Activated B cell treated with CpG ODN at 0.5 μM for 24 hours (primary cell): Measurements from ENCODE around the gene CTSL. TPM values are rescaled to one million over a fixed set of nuclear protein-coding genes. Genes with fewer than 3 reads are reported as not detected.

Source experiments
- ATAC-seq: fragments of 200-7000 bp; cut with Tn5 transposase; one replicate; pipeline ENCODE4 v1.10.0; 2021; ENCODE audit warnings: low read depth, mild to moderate bottlenecking, moderate library complexity
- CTCF ChIA-PET: fragments of 350-600 bp; sonication (Branson Sonifier 250); formaldehyde crosslinking; loops from one replicate; lab custom pipeline; 2021; ENCODE audit warnings: antibody characterized with exemption; lab: Charles Lee
- POLR2A ChIA-PET: fragments of 350-600 bp; sonication (Branson Sonifier 250); formaldehyde crosslinking; loops from one replicate; lab custom pipeline; 2021; ENCODE audit warnings: antibody characterized with exemption; lab: Charles Lee
- DNase-seq: peaks from one replicate; pipeline ENCODE4 v3.0.0; 2022
- H3K27ac Mint-ChIP-seq: one replicate; pipeline ENCODE4 v1.8.0; 2020; ENCODE audit warnings: mixed read lengths
- H3K27me3 Mint-ChIP-seq: one replicate; pipeline ENCODE4 v1.8.0; 2021; ENCODE audit warnings: mixed read lengths
- H3K36me3 Mint-ChIP-seq: one replicate; pipeline ENCODE4 v1.8.0; 2021; ENCODE audit warnings: low read depth, mixed read lengths
- H3K4me1 Mint-ChIP-seq: one replicate; pipeline ENCODE4 v1.8.0; 2021; ENCODE audit warnings: mixed read lengths
- H3K4me3 Mint-ChIP-seq: one replicate; pipeline ENCODE4 v1.8.0; 2020; ENCODE audit warnings: mild to moderate bottlenecking, mixed read lengths
- H3K9me3 Mint-ChIP-seq: one replicate; pipeline ENCODE4 v1.8.0; 2020; ENCODE audit warnings: mixed read lengths
- CTCF ChIP-seq: fragments of 200-600 bp; IDR thresholded peaks from one replicate; pipeline ENCODE4 v1.8.0; 2022; ENCODE audit warnings: antibody characterized with exemption, mild to moderate bottlenecking
- intact Hi-C: fragments of 100-400 bp; cut with micrococcal nuclease; formaldehyde crosslinking; loops from one replicate; pipeline ENCODE4 v1.15.1; 2024
- total RNA-seq: library from RNA; stranded (reverse); gene quantifications from 2 replicates; pipeline ENCODE4 v1.2.3, GENCODE V29; 2022

The CTSL gene
- total RNA-seq, 1 donor from 2014 or later, result 0.49 TPM

GRCh38 chr9:87722393-87723088 lies 3.4 kb upstream of the CTSL start:
- no peak for TF ChIP-seq CTCF
- POLR2A ChIA-PET, result no interaction called here
- H3K27ac Mint-ChIP-seq, result no peak overlapping the region
- CTCF ChIA-PET, result no interaction called here
- no peak for ATAC-seq
- DNase-seq, result no peak
- no peak overlapping the region for H3K4me3 Mint-ChIP-seq
- intact Hi-C loops, result no loop called here
- H3K36me3 Mint-ChIP-seq, result no peaks in the 10 kb centered on the region
- peaks cover 2% of the 10 kb centered on the region for H3K4me1 Mint-ChIP-seq
- no peaks in the 10 kb centered on the region for H3K9me3 Mint-ChIP-seq
- peaks cover 29% of the 10 kb centered on the region for H3K27me3 Mint-ChIP-seq

GRCh38 chr9:87725356-87725899 lies 491 bp upstream of the CTSL start:
- no peak overlapping the region for H3K27ac Mint-ChIP-seq

GRCh38 chr9:87729246-87729645 lies 3.3 kb downstream of the CTSL start:
- Mint-ChIP-seq H3K36me3 (no peaks in the 10 kb centered on the region), H3K27me3 (peaks cover 28% of the 10 kb centered on the region), H3K4me3 (no peak overlapping the region), H3K9me3 (no peaks in the 10 kb centered on the region), H3K27ac (no peak overlapping the region), H3K4me1 (peaks cover 2% of the 10 kb centered on the region)
- DNase-seq, result no peak
- TF ChIP-seq CTCF, result no peak
- ChIA-PET CTCF (no interaction called here), POLR2A (no interaction called here)
- intact Hi-C loops, result no loop called here
- ATAC-seq, result no peak

More at GRCh38 chr9:87725356-87725899, 491 bp upstream of the CTSL start:
- Mint-ChIP-seq H3K27me3 (peaks cover 31% of the 10 kb centered on the region), H3K36me3 (no peaks in the 10 kb centered on the region), H3K4me3 (peak overlapping the region; percentile 48), H3K4me1 (peaks cover 2% of the 10 kb centered on the region), H3K9me3 (no peaks in the 10 kb centered on the region)
- no peak for DNase-seq
- no peak for TF ChIP-seq CTCF
- intact Hi-C loops, result no loop called here
- CTCF ChIA-PET, result no interaction called here
- no peak for ATAC-seq
- POLR2A ChIA-PET, result no interaction called here

- ATAC-seq (no peak), DNase-seq (no peak)
- TF ChIP-seq CTCF, result no peak
- POLR2A ChIA-PET, result no interaction called here
- CTCF ChIA-PET, result no interaction called here
- no peak overlapping the region for H3K4me3 Mint-ChIP-seq
- intact Hi-C loops, result no loop called here
- H3K4me1 Mint-ChIP-seq, result no peaks in the 10 kb centered on the region
- peaks cover 20% of the 10 kb centered on the region for H3K27me3 Mint-ChIP-seq
- no peak overlapping the region for H3K27ac Mint-ChIP-seq
- H3K36me3 Mint-ChIP-seq, result no peaks in the 10 kb centered on the region
- no peaks in the 10 kb centered on the region for H3K9me3 Mint-ChIP-seq
Observed at GRCh38 chr9:87731321-87731720, 5.4 kb downstream of the CTSL start.

- no peaks in the 10 kb centered on the region for H3K36me3 Mint-ChIP-seq
- CTCF ChIA-PET, result no interaction called here
- intact Hi-C loops, result no loop called here
- POLR2A ChIA-PET, result no interaction called here
- H3K4me3 Mint-ChIP-seq, result no peak overlapping the region
- TF ChIP-seq CTCF, result no peak
- no peaks in the 10 kb centered on the region for H3K9me3 Mint-ChIP-seq
- no peaks in the 10 kb centered on the region for H3K4me1 Mint-ChIP-seq
- ATAC-seq, result no peak
- H3K27ac Mint-ChIP-seq, result no peak overlapping the region
- no peak for DNase-seq
- H3K27me3 Mint-ChIP-seq, result peaks cover 15% of the 10 kb centered on the region
Observed at GRCh38 chr9:87732344-87732743, 6.4 kb downstream of the CTSL start.
